ENCODE data around the gene FTSJ3. TPM values are rescaled to one million over a fixed set of nuclear protein-coding genes. Genes with fewer than 3 reads are reported as not detected.
"Not testable (repeated sequence)": the region's sequence is repeated elsewhere in the genome, so short reads cannot be mapped to it uniquely, and the experiment has no call there.

The FTSJ3 gene
- total and polyA plus RNA-seq, 2 donors from 2014 or later, result 23.7 to 38.7 TPM

DNA sequence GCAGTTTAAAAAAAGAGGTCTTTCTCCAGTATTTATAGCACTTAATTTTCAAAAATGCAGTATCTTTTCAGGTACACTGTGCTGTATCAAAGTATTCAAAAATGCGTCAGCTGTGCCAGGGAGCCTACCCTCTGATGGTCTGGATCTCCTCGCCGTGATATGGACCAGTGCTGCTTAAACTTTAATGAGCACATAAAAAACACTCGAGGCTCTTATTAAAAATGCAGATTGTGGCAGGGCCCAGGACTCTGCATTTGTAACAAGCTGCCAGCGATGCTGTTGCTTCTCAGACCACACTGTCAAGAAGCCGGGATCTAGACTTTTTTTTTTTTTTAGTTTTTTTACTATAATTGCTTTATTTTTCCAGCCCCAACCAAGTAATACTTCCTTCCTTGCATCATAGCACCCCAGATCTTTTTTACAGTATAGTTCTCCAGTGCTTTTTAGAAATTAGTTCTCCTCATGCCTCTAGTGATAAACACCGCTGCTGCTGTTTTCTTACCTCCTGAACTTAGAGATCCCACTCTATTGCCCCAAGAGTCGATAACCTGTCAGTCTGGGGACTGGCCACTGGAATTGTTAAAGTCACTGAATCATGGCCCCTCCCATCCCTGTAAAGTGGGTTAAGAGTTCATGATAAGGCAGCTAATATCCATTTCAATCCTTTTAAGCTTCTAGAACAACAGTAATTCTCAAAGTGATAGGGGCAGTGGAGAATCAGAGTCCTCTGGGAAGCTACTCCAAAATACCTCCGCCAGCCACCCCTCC lies 16.6 kb upstream of the FTSJ3 start:
- DNase-seq, result no peak
- Histone ChIP-seq H3K4me3 (ENCODE audit: low read length in 3 of 3) (peak overlapping the region in 1 of 3 donors; percentile 76), H3K27me3 (ENCODE audit: control insufficient read depth, insufficient read depth, low read length) (no peaks in the 10 kb centered on the region), H3K4me1 (ENCODE audit: control insufficient read depth in 2 of 3, insufficient read depth in 2 of 3, low read depth in 1 of 3, low read length in 3 of 3) (peaks cover 4 to 22% (median 19%) of the 10 kb centered on the region in 3 donors), H3K36me3 (ENCODE audit: control insufficient read depth in 2 of 3, insufficient read depth in 3 of 3, low read length in 3 of 3) (no peaks in the 10 kb centered on the region), H3K9me3 (ENCODE audit: control insufficient read depth in 2 of 3, insufficient read depth in 1 of 3, low read length in 3 of 3) (no peaks in the 10 kb centered on the region), H3K27ac (ENCODE audit: low read depth in 2 of 2, low read length in 2 of 2) (peak overlapping the region; percentile 91 to 92), H3K9ac (ENCODE audit: low read length in 3 of 3) (no peak overlapping the region)
- intact Hi-C loops (cut with DNase I), result no loop called here
- TF ChIP-seq, protein P1, sequence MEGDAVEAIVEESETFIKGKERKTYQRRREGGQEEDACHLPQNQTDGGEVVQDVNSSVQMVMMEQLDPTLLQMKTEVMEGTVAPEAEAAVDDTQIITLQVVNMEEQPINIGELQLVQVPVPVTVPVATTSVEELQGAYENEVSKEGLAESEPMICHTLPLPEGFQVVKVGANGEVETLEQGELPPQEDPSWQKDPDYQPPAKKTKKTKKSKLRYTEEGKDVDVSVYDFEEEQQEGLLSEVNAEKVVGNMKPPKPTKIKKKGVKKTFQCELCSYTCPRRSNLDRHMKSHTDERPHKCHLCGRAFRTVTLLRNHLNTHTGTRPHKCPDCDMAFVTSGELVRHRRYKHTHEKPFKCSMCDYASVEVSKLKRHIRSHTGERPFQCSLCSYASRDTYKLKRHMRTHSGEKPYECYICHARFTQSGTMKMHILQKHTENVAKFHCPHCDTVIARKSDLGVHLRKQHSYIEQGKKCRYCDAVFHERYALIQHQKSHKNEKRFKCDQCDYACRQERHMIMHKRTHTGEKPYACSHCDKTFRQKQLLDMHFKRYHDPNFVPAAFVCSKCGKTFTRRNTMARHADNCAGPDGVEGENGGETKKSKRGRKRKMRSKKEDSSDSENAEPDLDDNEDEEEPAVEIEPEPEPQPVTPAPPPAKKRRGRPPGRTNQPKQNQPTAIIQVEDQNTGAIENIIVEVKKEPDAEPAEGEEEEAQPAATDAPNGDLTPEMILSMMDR (IDR thresholded peaks at IDR 0.05; ENCODE audit: borderline replicate concordance, extremely low read depth, insufficient read depth), result no peak
- FAIRE-seq, result no peak

DNA sequence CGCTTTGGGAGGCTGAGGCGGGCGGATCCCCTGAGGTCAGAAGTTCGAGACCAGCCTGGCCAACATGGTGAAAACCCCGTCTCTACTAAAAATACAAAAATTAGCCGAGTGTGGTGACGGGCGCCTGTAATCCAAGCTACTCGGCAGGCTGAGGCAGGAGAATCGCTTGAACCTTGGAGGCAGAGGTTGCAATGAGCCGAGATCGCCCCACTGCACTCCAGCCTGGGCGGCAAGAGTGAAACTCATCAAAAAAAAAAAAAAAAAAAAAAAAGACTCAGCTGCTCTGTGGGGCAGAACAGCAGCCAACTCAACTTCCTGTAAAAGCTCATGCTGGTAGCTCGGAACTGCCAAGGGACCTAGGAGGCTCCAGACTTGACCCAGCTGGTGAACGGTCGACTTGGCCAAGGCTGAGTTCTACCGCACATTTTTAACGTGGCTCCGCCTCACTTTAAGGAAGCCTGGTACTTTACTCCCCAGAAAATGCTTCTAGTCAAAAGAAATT lies 16.0 kb upstream of the FTSJ3 start:
- FAIRE-seq; H3K27me3 ChIP-seq (ENCODE audit: control insufficient read depth, insufficient read depth, low read length); H3K36me3 ChIP-seq (ENCODE audit: control insufficient read depth in 2 of 3, insufficient read depth in 3 of 3, low read length in 3 of 3); H3K9me3 ChIP-seq (ENCODE audit: control insufficient read depth in 2 of 3, insufficient read depth in 1 of 3, low read length in 3 of 3); intact Hi-C loops (cut with DNase I): not testable (repeated sequence)
- peak overlapping the region; percentile 91 to 92 for H3K27ac ChIP-seq (ENCODE audit: low read depth in 2 of 2, low read length in 2 of 2)
- peak overlapping the region in 2 of 3 donors; percentile 41 to 76 for H3K9ac ChIP-seq (ENCODE audit: low read length in 3 of 3)
- peak overlapping the region; percentile 75 to 88 (median 76) for H3K4me3 ChIP-seq (ENCODE audit: low read length in 3 of 3)
- H3K4me1 ChIP-seq (ENCODE audit: control insufficient read depth in 2 of 3, insufficient read depth in 2 of 3, low read depth in 1 of 3, low read length in 3 of 3), result peaks cover 4 to 25% (median 21%) of the 10 kb centered on the region in 3 donors
- peak; percentile 32 to 82 (median 76) for DNase-seq

DNA sequence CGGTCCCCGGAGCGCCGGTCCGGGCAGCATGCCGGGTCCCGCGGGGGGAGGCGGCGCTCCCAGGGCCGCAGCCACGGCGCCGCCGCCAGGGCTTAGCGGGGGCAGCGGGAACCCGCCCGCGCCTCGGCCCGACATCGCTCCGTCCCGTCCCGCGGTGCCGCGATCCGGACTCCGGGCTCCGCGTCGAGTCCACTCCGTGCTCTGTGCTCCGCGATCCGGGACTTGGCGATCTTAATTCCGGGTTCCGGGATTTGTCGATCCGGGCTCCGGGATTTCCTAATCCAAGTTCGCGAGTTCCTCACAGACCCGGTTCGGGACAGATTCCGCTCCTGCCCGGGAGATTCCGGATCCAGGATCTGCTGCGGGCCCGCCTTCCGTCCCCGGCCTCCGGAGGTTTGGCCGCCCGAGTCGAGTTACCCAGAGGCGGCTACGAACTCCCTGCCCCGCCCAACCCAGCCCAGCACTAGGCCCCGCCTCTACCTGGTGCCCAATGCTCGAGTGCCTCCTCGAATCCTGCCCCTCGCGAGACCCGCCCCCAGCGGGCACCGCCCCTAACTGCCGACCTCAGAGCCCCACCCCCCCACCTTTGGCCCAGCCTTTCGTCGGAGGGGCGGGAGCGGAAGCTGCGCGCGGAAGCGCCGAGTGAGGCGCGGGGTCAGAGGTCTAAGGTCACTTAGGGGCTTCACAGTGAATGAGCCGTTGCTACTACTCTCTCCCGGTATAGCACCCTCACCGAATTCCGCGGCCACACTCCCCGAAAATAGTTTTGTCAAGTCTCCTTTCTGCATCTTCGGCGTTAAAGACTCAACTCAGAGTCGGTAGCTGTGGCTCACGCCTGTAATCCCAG lies 15.3 kb upstream of the FTSJ3 start, which contains the start of gene SMARCD2:
TSS of gene SMARCD2 (minus strand) at position 146 of the 847 bp plus-strand sequence. CDS start at position 135, 11 bp downstream.
- Histone ChIP-seq H3K9me3 (ENCODE audit: control insufficient read depth in 2 of 3, insufficient read depth in 1 of 3, low read length in 3 of 3) (no peaks in the 10 kb centered on the region), H3K27ac (ENCODE audit: low read depth in 2 of 2, low read length in 2 of 2) (peak within 1 kb of the TSS; percentile 91 to 92), H3K36me3 (ENCODE audit: control insufficient read depth in 2 of 3, insufficient read depth in 3 of 3, low read length in 3 of 3) (no peaks in the 10 kb centered on the region), H3K27me3 (ENCODE audit: control insufficient read depth, insufficient read depth, low read length) (no peaks in the 10 kb centered on the region), H3K9ac (ENCODE audit: low read length in 3 of 3) (peak within 1 kb of the TSS; percentile 76 to 94 (median 76)), H3K4me1 (ENCODE audit: control insufficient read depth in 2 of 3, insufficient read depth in 2 of 3, low read depth in 1 of 3, low read length in 3 of 3) (peaks cover 4 to 32% (median 21%) of the 10 kb centered on the region in 3 donors), H3K4me3 (ENCODE audit: low read length in 3 of 3) (peak within 1 kb of the TSS; percentile 77 to 90 (median 88))
- TF ChIP-seq, protein P1 (IDR thresholded peaks at IDR 0.05; ENCODE audit: borderline replicate concordance, extremely low read depth, insufficient read depth), result peak; percentile 12
- FAIRE-seq, result no peak
- peak; percentile 99 to 100 (median 100) for DNase-seq
- intact Hi-C loops (cut with DNase I), result no loop called here
